NCI-H510A treated with DMSO at 0.1 percent for 48 hours (cell line): ENCODE data around the gene ENKUR.
A peak's percentile ranks its signal among the peaks of the same experiment; 100 is the strongest.
"Not testable (repeated sequence)": the region's sequence is repeated elsewhere in the genome, so short reads cannot be mapped to it uniquely, and the experiment has no call there.

Source experiments
- DNase-seq: peaks from one replicate; lab custom pipeline; 2025; lab: John Stamatoyannopoulos, UW

Gene ENKUR

GRCh38 chr10:24973163-24973562 is 42.8 kb downstream of the ENKUR start:
- no peak for DNase-seq

- DNase-seq = no peak
Observed at GRCh38 chr10:24971374-24971773, 44.6 kb downstream of the ENKUR start.

- DNase-seq = no peak
Observed at GRCh38 chr10:24969841-24970281, 46.1 kb downstream of the ENKUR start.

- DNase-seq = not testable (repeated sequence)
Observed at GRCh38 chr10:24968951-24969350, 47.0 kb downstream of the ENKUR start.

DNA sequence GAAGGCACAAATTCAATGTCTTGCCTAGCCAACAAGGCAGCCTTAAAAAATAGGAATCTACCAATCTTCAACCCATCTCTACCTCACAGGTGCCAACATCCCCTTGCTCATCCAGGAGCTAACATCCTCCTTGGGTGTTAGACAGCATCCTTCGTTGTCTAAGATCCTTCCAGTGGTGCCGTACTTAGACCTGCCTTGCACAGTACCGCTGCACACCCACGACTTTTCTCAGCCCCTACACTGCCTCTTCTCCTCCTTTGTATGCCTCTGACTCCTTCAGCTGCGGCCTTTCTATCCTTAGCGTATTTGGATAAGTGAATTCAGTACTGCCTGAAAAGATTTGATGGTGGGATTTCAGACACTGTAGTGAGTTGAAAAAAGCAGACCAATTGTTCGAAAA is 47.6 kb downstream of the ENKUR start:
- DNase-seq = no peak

DNA sequence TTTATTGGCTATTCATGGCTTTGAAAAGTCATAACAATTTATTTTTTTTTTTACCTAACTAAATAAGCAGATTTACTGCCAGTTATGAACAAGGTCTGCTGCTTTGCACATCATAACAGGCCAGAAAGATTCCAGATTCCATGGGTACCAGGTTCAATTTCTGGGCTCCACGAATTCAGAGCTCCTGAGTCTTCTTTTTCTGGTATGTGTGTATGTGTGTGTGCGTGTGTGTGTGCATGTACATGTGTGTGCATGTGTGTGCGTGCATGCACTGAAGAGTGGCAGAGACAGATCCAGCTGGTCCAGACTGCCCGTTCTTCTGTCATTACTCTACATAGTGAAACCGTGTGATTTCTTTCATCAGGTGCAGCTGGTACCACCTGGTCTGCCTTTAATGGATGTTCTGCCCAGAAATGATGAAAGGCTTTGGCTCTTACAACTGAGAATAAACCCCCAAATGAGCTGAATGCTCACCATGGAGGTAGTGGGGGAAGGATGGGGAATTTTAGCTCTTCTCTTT is 48.9 kb downstream of the ENKUR start:
- DNase-seq = no peak

- DNase-seq = no peak
Observed at GRCh38 chr10:24965051-24965450, 50.9 kb downstream of the ENKUR start.

- no peak for DNase-seq
Observed at GRCh38 chr10:24963521-24964041, 52.4 kb downstream of the ENKUR start.

DNA sequence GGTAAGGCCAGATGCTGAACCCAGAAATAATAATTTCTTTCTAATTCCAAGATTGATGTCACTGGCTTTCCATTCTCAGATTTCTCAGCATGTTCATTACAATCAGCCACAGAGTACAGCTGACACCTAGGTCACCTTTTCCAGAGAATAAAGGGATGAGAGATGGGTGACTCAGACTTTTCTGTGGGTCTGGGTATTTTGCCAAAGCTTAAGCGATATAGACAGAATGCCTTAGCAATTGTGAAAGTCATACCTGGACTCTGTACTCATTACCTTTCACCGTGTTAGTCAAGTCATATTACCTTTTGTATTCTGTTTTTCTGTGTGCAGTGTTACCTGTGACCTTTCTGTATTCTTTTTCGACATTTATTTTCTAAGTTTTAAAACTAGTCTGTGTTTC is 53.0 kb downstream of the ENKUR start:
- DNase-seq = no peak

GRCh38 chr10:24961582-24961981 is 54.4 kb downstream of the ENKUR start:
- DNase-seq = no peak

DNA sequence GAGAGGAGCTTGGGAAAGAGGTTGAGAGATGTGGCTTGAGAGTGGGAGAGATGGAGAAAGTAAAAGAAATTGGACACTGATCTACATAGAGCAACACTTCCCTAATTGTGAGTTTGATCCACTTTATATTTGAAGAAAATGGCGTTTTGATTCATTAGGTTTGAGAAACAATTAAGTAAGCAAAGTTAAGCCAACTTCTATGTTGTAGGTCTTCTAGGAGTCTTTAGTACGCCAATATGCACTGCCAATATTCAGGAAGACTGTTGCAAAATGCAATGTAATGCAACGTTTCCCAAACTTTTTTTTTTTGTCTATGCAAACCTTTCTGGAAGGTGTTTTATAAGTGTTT is 56.6 kb downstream of the ENKUR start:
- DNase-seq = no peak

- no peak for DNase-seq
Observed at GRCh38 chr10:24958721-24959381, 57.1 kb downstream of the ENKUR start.

- no peak for DNase-seq
Observed at GRCh38 chr10:24958091-24958720, 57.8 kb downstream of the ENKUR start.

- not testable (repeated sequence) for DNase-seq
Observed at GRCh38 chr10:24957624-24958051, 58.3 kb downstream of the ENKUR start.

DNA sequence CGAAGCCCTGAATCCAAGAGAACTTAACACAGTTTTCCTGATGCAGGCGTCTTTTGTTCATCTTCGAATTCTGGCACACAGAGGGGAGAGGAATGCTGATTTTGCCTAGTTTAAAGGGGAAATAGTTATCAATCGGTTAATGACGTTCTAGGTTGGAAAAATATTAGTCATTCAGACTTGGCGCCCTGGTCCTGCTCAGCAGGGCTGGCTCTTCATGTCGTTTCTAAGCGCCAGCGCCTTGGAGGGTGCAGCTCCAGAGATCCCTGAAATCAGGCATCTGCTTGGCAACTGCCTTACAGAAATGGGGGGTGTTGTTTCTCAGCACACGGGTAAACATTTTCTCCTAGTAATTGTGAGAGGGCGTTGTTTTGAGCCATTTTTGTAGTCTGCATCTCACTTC is 62.3 kb downstream of the ENKUR start:
- no peak for DNase-seq

DNA sequence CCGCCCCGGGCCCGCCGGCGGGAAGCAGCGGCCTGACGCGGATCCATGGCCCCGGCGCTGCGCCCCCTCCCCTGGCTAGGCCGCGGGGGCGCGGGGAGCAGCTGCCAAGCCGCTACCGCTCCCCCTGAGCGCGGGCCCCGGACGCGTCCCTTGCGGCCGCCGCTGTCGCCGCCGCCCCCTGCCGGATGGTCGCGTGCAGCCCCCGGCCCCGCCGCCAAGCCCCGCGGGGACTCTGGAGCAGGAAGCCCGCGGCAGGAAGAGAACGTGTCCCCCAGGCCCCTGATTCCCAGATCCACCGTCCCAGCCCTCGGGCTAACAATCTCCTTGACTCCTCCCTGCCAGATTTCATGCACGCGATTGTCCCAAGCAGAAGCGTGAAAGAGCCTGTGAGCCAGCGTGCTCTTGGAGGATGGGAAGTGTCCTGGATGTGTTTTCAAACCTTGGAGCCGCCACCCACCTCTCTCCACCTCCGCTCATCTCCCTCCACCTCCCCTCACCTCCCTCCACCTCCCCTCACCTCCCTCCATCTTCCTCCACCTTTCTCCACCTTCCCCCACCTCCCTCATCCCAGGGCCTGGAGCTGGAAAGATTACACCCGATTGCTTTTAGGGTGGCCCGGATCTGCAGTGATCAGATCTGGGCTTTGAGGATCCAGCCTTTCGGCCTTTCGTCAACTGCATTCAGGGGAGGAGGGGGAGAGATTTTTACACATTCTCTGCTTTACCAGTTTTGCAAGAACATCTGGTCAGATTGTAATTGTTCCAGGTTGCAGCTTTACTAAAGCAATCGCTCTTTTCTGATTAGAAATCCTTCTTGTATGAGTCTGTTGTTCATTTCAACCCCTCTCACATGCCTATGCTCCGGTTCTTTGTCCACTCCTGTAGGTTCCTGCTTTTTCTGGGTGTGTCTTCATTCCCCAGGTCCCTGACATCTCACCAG is 63.0 kb downstream of the ENKUR start:
- DNase-seq = peak; percentile 28

- no peak for DNase-seq
Observed at GRCh38 chr10:24952143-24952706, 63.7 kb downstream of the ENKUR start, which contains the start of gene PRTFDC1. PRTFDC1 (minus strand) TSS chr10:24952606; CDS start chr10:24952575, 31 bp downstream.

DNA sequence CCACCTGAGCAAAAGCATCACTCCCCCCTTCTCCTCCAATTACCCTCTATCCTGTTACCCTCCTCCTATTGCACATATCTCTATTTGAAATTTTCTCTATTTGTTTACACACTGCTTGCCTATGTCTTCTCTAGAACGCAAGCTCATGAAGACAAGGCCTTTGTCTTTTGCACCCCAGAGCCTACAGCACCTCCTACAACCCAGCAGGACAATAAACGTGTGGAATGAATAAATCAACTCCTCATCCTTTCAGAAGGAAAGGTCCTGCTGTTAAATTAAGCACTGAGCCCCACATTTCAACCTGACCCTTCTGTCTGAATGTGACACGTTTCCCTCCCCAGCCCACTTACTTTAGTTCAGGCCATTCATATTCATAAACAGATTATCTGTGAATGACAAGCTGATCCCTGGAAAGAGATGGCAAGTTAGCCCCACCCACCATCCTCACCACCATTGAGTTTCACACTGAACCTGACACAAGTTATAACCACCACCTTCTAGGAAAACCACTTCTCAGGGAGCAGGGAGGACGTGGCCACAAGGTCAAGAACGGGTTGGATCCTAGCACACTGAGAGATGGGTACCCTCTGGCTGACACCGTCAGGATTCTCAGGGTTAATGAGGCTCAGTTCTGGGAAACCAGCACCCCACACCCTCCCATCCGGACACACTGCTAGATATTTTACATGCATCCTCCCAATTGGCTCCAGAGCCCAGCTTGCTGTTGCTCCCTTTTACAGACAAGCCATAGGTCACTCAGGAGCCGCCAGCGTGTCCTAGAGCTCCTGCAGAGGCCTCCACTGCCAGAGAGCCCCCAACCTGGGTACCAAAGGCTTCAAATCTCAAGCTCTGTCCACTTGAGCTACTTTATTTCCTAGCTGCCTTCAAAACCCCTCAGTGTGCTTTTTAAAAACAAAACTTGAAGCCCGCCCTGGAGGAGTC is 64.5 kb downstream of the ENKUR start:
- DNase-seq = peak; percentile 9

- no peak for DNase-seq
Observed at GRCh38 chr10:24950439-24950838, 65.5 kb downstream of the ENKUR start.

DNA sequence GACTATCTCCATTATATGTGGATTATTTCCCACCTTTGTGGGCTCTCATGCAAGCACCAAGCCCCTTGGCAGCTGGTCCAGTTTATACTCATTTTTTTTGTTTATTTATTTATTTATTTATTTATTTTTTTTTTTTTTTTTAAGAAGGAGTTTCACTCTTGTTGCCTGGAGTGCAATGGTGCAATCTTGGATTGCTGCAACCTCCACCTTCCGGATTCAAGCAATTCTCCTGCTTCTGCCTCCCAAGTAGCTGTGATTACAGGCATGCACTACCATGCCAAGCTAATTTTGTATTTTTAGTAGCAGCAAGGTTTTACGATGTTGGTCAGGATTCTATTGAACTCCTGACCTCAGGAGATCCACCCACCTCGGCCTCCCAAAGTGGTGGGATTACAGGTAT is 66.3 kb downstream of the ENKUR start:
- no peak for DNase-seq
